ENCODE measurements around the gene MTX1.
"Not testable (repeated sequence)": the region's sequence is repeated elsewhere in the genome, so short reads cannot be mapped to it uniquely, and the experiment has no call there.

MTX1 gene

GRCh38 chr1:155241841-155242264 is 33.4 kb downstream of the MTX1 start:
- DNase-seq, result peak; percentile 54

GRCh38 chr1:155242805-155243358 is 34.4 kb downstream of the MTX1 start:
- no peak for DNase-seq

- DNase-seq, result peak; percentile 97
These were observed 36.1 kb downstream of the MTX1 start for GRCh38 chr1:155244368-155245162.

- DNase-seq, result no peak
These were observed 36.6 kb downstream of the MTX1 start for GRCh38 chr1:155245163-155245524.

- not testable (repeated sequence) for DNase-seq
These were observed 38.3 kb downstream of the MTX1 start for GRCh38 chr1:155246796-155247195.

GRCh38 chr1:155247667-155248553 is 39.4 kb downstream of the MTX1 start:
- DNase-seq, result no peak

GRCh38 chr1:155250246-155250632 is 41.7 kb downstream of the MTX1 start:
- peak; percentile 20 for DNase-seq

- DNase-seq, result peak; percentile 93
These were observed 42.3 kb downstream of the MTX1 start for GRCh38 chr1:155250633-155251449.

- DNase-seq, result no peak
These were observed 43.1 kb downstream of the MTX1 start for GRCh38 chr1:155251566-155251965.

- DNase-seq, result no peak
These were observed 44.7 kb downstream of the MTX1 start for GRCh38 chr1:155253208-155253607.

GRCh38 chr1:155253797-155254196 is 45.3 kb downstream of the MTX1 start:
- no peak for DNase-seq

- DNase-seq, result no peak
These were observed 45.8 kb downstream of the MTX1 start for GRCh38 chr1:155254228-155254713.

- DNase-seq, result no peak
These were observed 46.3 kb downstream of the MTX1 start for GRCh38 chr1:155254714-155255242.

- peak; percentile 78 for DNase-seq
These were observed 46.9 kb downstream of the MTX1 start, which contains the start of gene ENTREP3 for GRCh38 chr1:155255243-155256007. TSS of gene ENTREP3 (minus strand) at chr1:155255483. CDS start at chr1:155254877, 606 bp downstream.

GRCh38 chr1:155256058-155256852 is 47.8 kb downstream of the MTX1 start:
- DNase-seq, result no peak

- DNase-seq, result no peak
These were observed 51.8 kb downstream of the MTX1 start for GRCh38 chr1:155260276-155260675.

GRCh38 chr1:155261493-155261851 is 53.0 kb downstream of the MTX1 start:
- DNase-seq, result no peak

GRCh38 chr1:155261852-155262673 is 53.6 kb downstream of the MTX1 start, which contains the start of gene SCAMP3:
TSS of gene SCAMP3 (minus strand) at chr1:155262360. CDS start at chr1:155262151, 209 bp downstream.
- peak; percentile 91 for DNase-seq

- no peak for DNase-seq
These were observed 54.6 kb downstream of the MTX1 start for GRCh38 chr1:155263067-155263466.

Measured in CD4-positive, alpha-beta T cell treated with Interleukin-15 for 1 hour (primary cell).